T-helper 2 cell (primary cell): ENCODE measurements around the gene NDUFAF5.
A peak's percentile ranks its signal among the peaks of the same experiment; 100 is the strongest.

Source experiments
- DNase-seq, 5 experiments: peaks; one replicate each; pipeline versions ENCODE4 v3.0.0 to v3.0.0-alpha.2; 2012 to 2022

The NDUFAF5 gene

GRCh38 chr20:13778827-13779226 lies 6.0 kb upstream of the NDUFAF5 start:
- DNase-seq: no peak

GRCh38 chr20:13783528-13783927 lies 1.3 kb upstream of the NDUFAF5 start:
- no peak for DNase-seq

GRCh38 chr20:13784271-13784892 lies 446 bp upstream of the NDUFAF5 start:
- peak in 1 of 5 experiments; percentile 5 for DNase-seq

GRCh38 chr20:13786143-13786828 lies 1.5 kb downstream of the NDUFAF5 start:
- DNase-seq: peak in 1 of 5 experiments; percentile 16

- peak in 2 of 5 experiments; percentile 21 to 68 for DNase-seq
Measured at GRCh38 chr20:13788167-13788834, 3.5 kb downstream of the NDUFAF5 start.

GRCh38 chr20:13790708-13791107 lies 5.9 kb downstream of the NDUFAF5 start:
- no peak for DNase-seq

GRCh38 chr20:13791540-13792459 lies 7.0 kb downstream of the NDUFAF5 start:
- no peak for DNase-seq

GRCh38 chr20:13793001-13793400 lies 8.2 kb downstream of the NDUFAF5 start:
- DNase-seq: no peak

GRCh38 chr20:13794667-13795066 lies 9.8 kb downstream of the NDUFAF5 start:
- DNase-seq: no peak

GRCh38 chr20:13799040-13799439 lies 14.2 kb downstream of the NDUFAF5 start:
- no peak for DNase-seq

- no peak for DNase-seq
Measured at GRCh38 chr20:13799974-13800373, 15.1 kb downstream of the NDUFAF5 start.

GRCh38 chr20:13800728-13801134 lies 15.9 kb downstream of the NDUFAF5 start:
- no peak for DNase-seq

GRCh38 chr20:13809373-13809772 lies 24.5 kb downstream of the NDUFAF5 start:
- DNase-seq: no peak

GRCh38 chr20:13809855-13810254 lies 25.0 kb downstream of the NDUFAF5 start:
- DNase-seq: no peak

- DNase-seq: no peak
Measured at GRCh38 chr20:13810446-13810845, 25.6 kb downstream of the NDUFAF5 start.

- DNase-seq: no peak
Measured at GRCh38 chr20:13813910-13814309, 29.1 kb downstream of the NDUFAF5 start.

GRCh38 chr20:13814672-13815071 lies 29.8 kb downstream of the NDUFAF5 start:
- DNase-seq: no peak

GRCh38 chr20:13816757-13817156 lies 31.9 kb downstream of the NDUFAF5 start:
- DNase-seq: no peak

GRCh38 chr20:13817342-13817741 lies 32.5 kb downstream of the NDUFAF5 start:
- no peak for DNase-seq

- DNase-seq: peak in 1 of 5 experiments; percentile 54
Measured at GRCh38 chr20:13819885-13820645, 35.2 kb downstream of the NDUFAF5 start.

GRCh38 chr20:13821876-13822275 lies 37.0 kb downstream of the NDUFAF5 start:
- DNase-seq: no peak

GRCh38 chr20:13822459-13822858 lies 37.6 kb downstream of the NDUFAF5 start:
- DNase-seq: no peak
